Measurements from ENCODE around the gene TSPAN18. TPM values are rescaled to one million over a fixed set of nuclear protein-coding genes. Genes with fewer than 3 reads are reported as not detected.

TSPAN18 gene
- total and polyA plus RNA-seq, 2 experiments from 2014 or later: 6.0 to 10.6 TPM

- no peak overlapping the region for H3K4me2 ChIP-seq
- no peaks in the 10 kb centered on the region for H3K36me3 Mint-ChIP-seq (ENCODE audit: low read depth)
- no peak overlapping the region for H3K4me3 ChIP-seq
- H3K27ac ChIP-seq (ENCODE audit: low read depth): no peak overlapping the region
- peaks cover 13% of the 10 kb centered on the region for H3K27me3 Mint-ChIP-seq (ENCODE audit: insufficient read depth, low read depth, poor library complexity)
- peaks cover 15% of the 10 kb centered on the region for H3K4me1 Mint-ChIP-seq
- no peaks in the 10 kb centered on the region for H3F3A ChIP-seq (replicated peaks; ENCODE audit: low read depth)
- H3K4me3 Mint-ChIP-seq: no peak overlapping the region
- H3K9me2 ChIP-seq (ENCODE audit: insufficient read depth): no peaks in the 10 kb centered on the region
- TF ChIP-seq ETS1 (IDR thresholded peaks at IDR 0.05) (no peak), EZH2phosphoT487 (IDR thresholded peaks at IDR 0.05; ENCODE audit: unreplicated experiment) (no peak), NANOG (IDR thresholded peaks at IDR 0.05; ENCODE audit: borderline replicate concordance) (no peak), JUNB (IDR thresholded peaks at IDR 0.05; ENCODE audit: unreplicated experiment) (no peak), REST (IDR thresholded peaks at IDR 0.05; ENCODE audit: unreplicated experiment) (no peak)
- H3K27ac Mint-ChIP-seq: no peak overlapping the region
- DNase-seq (ENCODE audit: low spot score): no peak
- H3K27me3 ChIP-seq (ENCODE audit: insufficient read depth): no peaks in the 10 kb centered on the region
- peaks cover 6% of the 10 kb centered on the region; the same call in 1 of the 2 replicates for H3K4me1 ChIP-seq (ENCODE audit: insufficient read depth)
- no peak overlapping the region for H2AFZ ChIP-seq
- no peaks in the 10 kb centered on the region for H3K36me3 ChIP-seq (ENCODE audit: insufficient read depth)
- no peak for ATAC-seq
- H4K20me1 ChIP-seq (replicated peaks; ENCODE audit: insufficient read depth): no peaks in the 10 kb centered on the region
- H3K9me3 Mint-ChIP-seq: no peaks in the 10 kb centered on the region
- no peaks in the 10 kb centered on the region for H3K79me2 ChIP-seq (replicated peaks; ENCODE audit: insufficient read depth)
Observed at GRCh38 chr11:44923806-44924205, 197.0 kb downstream of the TSPAN18 start.

- peaks cover 9% of the 10 kb centered on the region; the same call in 1 of the 3 replicates for H3K36me3 Mint-ChIP-seq (ENCODE audit: low read depth)
- H3K4me1 Mint-ChIP-seq: peaks cover 31% of the 10 kb centered on the region
- Histone ChIP-seq H3K36me3 (ENCODE audit: insufficient read depth) (no peaks in the 10 kb centered on the region), H3K9me2 (ENCODE audit: insufficient read depth) (no peaks in the 10 kb centered on the region), H3K27ac (ENCODE audit: low read depth) (no peak overlapping the region), H3K27me3 (ENCODE audit: insufficient read depth) (no peaks in the 10 kb centered on the region), H3K4me2 (no peak overlapping the region), H3K4me3 (no peak overlapping the region), H4K20me1 (replicated peaks; ENCODE audit: insufficient read depth) (no peaks in the 10 kb centered on the region), H3K79me2 (replicated peaks; ENCODE audit: insufficient read depth) (no peaks in the 10 kb centered on the region), H3F3A (replicated peaks; ENCODE audit: low read depth) (no peaks in the 10 kb centered on the region), H3K4me1 (ENCODE audit: insufficient read depth) (peaks cover 9% of the 10 kb centered on the region), H2AFZ (no peak overlapping the region)
- H3K27me3 Mint-ChIP-seq (ENCODE audit: insufficient read depth, low read depth, poor library complexity): peaks cover 26% of the 10 kb centered on the region
- H3K4me3 Mint-ChIP-seq: no peak overlapping the region
- H3K9me3 Mint-ChIP-seq: no peaks in the 10 kb centered on the region
- H3K27ac Mint-ChIP-seq: no peak overlapping the region
- DNase-seq (ENCODE audit: low spot score) (no peak), ATAC-seq (no peak)
- TF ChIP-seq REST (IDR thresholded peaks at IDR 0.05; ENCODE audit: unreplicated experiment): no peak
- no peak for TF ChIP-seq EZH2 (IDR thresholded peaks at IDR 0.05; ENCODE audit: low read depth, unreplicated experiment)
- TF ChIP-seq EZH2phosphoT487 (IDR thresholded peaks at IDR 0.05; ENCODE audit: unreplicated experiment): no peak
- TF ChIP-seq STAT1 (IDR thresholded peaks at IDR 0.05; ENCODE audit: unreplicated experiment): no peak
- TF ChIP-seq POLR2AphosphoS5 (IDR thresholded peaks at IDR 0.05; ENCODE audit: low read depth): no peak
- no peak for TF ChIP-seq ZNF331 (CRISPR knock-in tag; IDR thresholded peaks at IDR 0.05; ENCODE audit: low read depth)
- no peak for TF ChIP-seq NANOG (IDR thresholded peaks at IDR 0.05; ENCODE audit: borderline replicate concordance)
- TF ChIP-seq ETS1 (IDR thresholded peaks at IDR 0.05): no peak
- no peak for TF ChIP-seq CREB1 (CRISPR knock-in tag; IDR thresholded peaks at IDR 0.05; ENCODE audit: low read depth)
- no peak for TF ChIP-seq JUNB (IDR thresholded peaks at IDR 0.05; ENCODE audit: unreplicated experiment)
- TF ChIP-seq CTCF (conservative IDR thresholded peaks at IDR 0.05; ENCODE audit: low read depth in 2 of 2): no peak
- TF ChIP-seq ZNF114 (CRISPR knock-in tag; IDR thresholded peaks at IDR 0.05): no peak
Observed at GRCh38 chr11:44926036-44926435, 199.3 kb downstream of the TSPAN18 start.

All from GM23338 (cell line).